ENCODE data around the gene PRAC2.

DNA sequence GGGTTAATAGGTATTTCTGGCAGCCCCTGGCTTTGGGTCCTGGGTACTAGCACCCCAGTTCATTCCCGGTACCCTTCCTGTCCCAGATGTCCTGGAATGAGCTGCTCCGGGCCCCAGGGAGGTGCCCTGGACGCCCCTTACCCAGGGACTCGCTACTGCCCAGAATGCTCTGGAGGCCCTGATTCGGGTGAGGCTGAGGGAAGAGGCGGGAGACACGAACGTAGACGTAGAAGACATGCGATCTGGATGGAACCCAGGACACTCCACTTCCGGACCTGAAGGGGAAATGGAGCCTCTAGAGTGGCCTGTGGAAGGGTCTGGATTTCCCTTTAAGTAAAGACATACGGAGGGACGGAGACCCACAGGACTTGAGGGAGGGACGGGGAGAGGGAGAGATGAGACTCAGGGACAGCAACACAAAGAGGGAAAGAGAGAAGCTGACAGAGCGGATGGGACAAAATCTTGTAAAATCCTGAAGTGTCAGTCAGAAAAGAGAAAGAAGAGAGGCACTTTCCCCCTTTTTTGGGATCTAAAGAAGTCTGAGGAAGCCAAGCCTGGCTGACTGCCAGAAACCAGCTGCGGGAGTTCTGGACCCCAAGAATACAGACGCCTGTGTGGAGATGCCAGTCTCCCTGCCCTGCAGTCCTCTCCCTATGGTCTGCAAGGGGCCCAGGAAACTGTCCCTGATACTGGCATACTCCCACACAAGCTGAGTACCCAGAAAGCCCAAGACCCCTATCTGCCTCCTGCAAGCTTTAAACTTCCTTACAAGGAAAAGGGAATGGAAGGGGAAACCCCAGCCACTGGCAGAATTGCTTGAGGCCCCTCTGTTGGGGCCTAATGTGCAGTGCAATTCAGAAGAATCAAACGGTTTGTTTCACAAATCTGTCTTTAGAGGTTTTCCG lies 6.6 kb downstream of the PRAC2 start:
- no peak for TF ChIP-seq EP300 (IDR thresholded peaks at IDR 0.05)
- TF ChIP-seq, protein P1, sequence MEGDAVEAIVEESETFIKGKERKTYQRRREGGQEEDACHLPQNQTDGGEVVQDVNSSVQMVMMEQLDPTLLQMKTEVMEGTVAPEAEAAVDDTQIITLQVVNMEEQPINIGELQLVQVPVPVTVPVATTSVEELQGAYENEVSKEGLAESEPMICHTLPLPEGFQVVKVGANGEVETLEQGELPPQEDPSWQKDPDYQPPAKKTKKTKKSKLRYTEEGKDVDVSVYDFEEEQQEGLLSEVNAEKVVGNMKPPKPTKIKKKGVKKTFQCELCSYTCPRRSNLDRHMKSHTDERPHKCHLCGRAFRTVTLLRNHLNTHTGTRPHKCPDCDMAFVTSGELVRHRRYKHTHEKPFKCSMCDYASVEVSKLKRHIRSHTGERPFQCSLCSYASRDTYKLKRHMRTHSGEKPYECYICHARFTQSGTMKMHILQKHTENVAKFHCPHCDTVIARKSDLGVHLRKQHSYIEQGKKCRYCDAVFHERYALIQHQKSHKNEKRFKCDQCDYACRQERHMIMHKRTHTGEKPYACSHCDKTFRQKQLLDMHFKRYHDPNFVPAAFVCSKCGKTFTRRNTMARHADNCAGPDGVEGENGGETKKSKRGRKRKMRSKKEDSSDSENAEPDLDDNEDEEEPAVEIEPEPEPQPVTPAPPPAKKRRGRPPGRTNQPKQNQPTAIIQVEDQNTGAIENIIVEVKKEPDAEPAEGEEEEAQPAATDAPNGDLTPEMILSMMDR (IDR thresholded peaks at IDR 0.05): no peak
- no peak for TF ChIP-seq POLR2A (IDR thresholded peaks at IDR 0.05; ENCODE audit: low read depth)
